GM21576 (cell line): ENCODE measurements around the gene RPL7A.
"Not testable (repeated sequence)": the region's sequence is repeated elsewhere in the genome, so short reads cannot be mapped to it uniquely, and the experiment has no call there.

Experiments used
- ATAC-seq: cut with Tn5 transposase; IDR thresholded peaks from one replicate; pipeline ENCODE4 v1.9.1; 2021; ENCODE audit warnings: mild to moderate bottlenecking, moderate library complexity; ENCODE audit not compliant: unreplicated experiment

The RPL7A gene

DNA sequence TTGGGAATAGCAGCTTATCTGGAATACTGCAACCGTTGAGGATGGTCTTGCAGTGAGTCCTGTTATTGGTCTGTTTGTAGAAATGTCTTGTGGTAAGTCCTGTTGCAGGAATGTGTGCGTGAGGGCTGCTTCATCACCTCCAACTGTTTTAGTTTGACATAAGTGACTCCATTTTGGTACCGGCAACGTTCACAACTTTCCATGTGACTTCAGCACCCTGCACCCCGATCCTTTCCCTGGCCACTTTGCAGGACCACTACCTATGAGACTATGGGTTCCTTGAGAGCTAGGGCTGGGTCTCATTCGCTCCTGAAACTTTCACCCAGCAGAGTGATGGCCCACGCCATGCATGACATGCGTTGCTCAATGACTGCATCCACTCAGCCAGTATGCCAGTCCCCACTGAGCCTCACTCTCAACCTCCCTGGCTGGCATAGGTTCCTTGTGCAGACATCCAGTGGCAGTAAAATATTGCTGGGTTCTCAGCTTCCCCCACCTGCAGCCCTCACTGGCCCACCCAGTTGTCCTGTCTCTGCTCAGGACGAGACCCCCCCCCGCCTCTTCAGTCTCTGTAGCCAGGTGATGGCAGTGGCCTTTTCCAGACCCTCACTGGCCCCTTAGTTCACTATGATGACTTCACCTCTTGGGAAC, 20.1 kb upstream of the RPL7A start:
- ATAC-seq = no peak

DNA sequence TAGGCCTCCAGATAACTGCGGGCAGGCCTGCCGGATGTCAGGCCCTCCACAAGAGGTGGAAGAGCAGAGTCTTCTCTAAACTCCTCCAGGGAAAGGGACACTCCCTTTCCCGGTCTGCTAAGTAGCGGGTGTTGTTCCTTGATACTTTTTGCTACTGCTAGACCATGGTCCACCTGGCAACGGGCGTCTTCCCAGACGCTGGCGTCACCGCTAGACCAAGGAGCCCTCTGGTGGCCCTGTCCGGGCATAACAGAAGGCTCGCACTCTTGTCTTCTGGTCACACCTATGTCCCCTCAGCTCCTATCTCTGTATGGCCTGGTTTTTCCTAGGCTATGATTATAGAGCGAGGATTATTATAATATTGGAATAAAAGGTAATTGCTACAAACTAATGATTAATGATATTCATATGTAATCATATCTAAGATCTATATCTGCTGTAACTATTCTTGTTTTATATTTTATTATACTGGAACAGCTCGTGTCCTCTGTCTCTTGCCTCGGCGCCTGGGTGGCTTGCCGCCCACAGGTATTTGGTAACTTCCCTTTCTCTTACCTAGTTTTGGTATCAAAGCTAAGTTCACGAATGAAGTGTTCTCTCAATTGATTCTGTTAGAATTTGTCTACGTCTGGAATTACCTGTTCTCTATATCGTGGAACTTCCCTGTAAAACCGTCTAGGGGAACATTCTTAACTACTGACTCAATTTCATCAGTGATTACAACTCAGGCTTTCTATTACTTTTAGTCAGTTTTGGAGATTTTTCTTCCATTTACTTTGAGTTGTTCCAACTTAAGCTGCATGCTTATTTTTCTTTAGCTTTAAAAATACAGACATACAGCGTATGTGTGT, 18.5 kb upstream of the RPL7A start:
- ATAC-seq = not testable (repeated sequence)

DNA sequence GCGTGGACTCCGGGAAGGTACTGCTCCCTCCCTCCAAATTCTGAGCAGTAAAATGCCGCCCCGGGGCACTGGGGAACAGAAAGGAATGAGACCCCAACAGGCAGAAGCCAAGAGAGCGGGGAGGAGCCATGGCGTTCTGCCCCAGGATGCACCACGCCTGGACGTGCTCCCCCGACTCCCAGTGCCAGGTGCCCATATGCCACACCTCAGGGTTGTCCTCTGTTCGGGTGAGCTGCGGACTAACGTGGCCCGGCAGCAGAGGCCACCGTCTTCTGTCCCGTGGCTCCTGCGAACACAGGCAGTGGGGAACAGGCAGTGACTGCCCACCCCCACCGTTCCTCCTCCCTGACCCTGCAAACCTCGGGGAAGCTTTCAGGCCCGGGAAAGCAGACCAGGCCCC, 16.8 kb upstream of the RPL7A start:
- ATAC-seq = no peak

DNA sequence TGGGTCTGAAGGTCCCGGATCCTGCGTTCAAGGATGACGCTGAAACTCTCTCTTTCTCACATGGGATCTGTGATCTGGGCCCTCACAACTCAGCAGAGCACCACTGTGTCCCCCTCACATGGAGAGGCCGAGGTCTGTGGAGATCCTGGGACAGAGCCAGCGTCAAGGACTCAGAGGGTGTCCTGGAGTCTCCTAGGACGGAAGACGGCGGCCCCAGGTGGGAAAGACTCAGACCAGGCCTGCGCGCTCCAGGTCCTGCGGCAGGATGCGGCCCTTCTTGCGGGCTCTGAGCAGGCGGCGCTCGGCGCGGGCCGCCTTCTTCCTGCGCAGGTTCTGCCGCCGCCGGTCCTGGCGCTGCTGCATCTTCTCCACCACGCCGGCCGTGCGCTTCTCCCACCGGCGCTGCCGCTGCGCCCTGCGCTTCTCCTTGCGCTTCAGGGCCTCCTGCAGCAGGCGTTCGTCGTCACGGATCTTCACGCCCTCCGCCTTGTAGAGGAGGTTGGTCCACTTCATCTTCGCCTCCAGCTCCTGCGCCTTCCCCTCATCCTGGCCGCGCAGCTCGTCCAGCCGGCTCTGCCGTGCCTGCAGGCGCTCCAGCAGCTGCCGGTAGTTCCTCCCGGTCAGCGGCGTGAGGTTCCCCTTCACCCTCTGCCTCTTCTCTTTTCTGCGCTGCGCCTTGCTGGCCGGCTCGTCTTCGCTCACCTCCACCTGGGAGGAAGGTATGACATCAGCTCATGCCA, 16.2 kb upstream of the RPL7A start:
- ATAC-seq = no peak

DNA sequence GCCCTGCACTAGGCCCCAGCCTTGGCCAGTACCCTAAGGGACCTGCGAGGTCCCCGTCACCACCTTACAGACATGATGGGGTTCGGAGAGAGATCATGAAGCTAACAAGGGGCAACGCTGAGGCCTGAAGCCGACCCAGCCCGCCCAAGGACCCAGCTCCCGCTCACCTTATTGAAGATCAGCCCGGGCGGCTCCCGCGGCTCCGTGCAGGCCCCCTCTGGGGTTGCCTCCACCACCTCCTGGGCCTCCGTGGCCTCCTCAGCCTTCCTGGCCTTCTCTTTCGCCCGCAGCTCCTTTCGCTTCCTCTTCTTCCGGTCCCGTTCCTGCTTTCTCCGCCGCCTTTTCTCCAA, 15.7 kb upstream of the RPL7A start:
- ATAC-seq = no peak

DNA sequence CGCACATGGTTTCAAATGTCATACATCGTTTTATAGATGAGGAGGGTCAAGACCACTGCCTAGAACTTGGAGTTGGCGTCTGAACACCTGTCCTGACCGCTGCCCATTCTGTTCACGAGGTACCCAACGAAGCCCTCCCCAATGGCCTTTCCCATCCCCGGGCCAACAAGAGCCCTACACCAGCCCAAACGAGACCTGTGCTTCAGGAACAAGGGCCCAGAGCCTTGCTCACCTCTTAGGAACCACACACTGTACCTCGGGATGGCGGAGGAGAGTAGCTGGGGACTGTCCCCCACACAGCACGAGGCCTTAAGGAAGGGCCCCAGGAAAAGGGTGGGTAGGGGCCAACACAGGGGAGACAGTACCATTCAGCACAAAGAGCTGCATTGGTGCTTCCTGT, 15.0 kb upstream of the RPL7A start:
- no peak for ATAC-seq

DNA sequence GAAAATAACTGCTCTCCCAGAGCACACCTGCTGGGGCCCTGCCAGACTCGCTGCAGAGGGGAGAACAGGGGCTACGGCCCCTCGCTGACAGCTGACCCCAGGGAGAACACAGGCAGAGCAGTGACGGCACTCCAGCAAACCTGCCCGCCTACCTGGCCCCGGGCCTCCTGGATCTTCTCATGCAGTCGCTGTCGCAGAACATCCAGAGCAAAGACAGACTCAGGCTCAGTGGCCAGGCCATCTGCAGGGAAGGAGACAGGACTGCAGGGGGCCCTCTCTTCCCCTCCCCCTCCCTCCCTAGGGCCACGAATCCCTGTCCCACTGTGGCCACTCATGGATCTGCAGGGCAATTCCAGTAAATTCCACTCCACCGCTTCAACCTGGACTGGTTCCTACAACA, 14.5 kb upstream of the RPL7A start:
- ATAC-seq = no peak

DNA sequence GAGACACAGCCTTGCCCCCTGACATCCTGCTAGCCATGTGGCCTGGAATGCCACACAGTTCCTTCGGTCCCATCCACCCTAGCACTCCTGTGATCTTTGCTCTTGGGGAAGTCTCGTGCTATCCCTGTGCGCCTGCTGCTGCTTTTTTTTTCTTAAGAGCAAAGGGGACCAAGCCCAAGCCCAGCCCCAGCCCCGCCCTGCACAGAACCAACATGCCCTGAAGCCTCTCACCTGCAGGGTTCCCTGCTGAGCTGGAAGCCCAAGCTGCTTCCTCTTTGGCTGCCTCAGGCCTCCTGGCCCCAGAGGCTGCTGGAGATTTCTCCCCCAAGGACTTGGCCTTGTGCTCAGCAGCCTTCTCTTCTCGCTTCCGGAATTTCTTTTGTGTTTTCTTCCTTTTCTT, 13.9 kb upstream of the RPL7A start:
- ATAC-seq = no peak

DNA sequence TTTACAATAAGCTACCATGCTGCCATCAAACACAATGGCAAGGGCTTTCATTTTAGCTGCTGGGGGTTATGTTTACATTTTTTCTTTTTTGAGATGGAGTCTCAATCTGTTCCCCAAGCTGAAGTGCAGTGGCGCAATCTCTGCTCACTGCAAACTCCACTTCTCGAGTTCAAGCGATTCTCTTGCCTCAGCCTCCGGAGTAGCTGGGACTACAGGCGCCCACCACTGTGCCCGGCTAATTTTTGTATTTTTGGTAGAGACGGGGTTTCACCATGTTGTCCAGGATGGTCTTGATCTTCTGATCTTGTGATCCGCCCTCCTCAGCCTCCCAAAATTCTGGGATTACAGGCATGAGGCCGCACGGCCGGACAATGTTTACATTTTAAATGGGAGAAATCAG, 13.1 kb upstream of the RPL7A start:
- not testable (repeated sequence) for ATAC-seq

DNA sequence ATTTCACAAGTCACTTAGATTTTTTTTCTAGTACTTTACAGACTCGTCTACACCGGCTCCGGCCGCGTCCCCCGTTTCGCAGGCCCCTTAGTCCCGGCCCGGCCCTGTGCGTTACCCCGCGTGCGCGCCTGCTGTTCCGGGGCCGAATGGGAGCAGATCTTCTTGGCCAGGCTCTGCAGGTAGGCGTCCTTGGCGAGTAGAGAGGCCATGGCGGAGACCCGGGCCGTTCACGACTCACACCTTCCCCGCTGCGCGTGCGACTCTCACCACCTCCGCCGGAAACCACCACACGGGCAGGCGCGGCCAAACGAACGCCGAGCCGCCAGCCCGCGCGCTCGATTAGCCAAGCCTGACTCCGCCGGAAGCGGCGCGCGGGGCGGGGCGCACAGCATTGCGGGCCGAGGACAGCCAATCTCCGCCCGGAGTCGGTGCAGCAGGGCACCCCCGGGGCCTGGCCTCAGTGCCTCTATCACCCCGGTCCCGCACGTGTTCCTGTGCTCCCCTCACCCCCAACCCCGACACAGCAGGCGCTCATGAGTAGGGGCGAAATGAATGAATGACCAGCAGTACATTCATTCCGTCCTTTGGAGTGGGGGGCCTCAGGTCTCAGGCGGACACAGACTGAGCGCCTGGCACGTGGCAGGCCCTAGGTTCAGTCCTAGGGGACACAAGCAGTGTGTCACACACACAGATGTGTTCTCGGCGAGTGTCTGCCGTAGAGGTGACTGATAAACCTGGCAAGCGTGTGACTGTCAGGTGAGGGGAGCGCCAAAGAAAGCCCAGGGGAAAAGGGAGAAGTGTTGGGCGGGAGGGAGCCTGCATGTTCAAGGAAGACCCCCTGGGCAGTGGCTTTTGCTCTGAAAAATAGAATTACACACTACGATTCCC, 11.8 kb upstream of the RPL7A start, which contains the start of gene SURF6:
Gene SURF6 (minus strand): TSS at position 265 of the 888 bp plus-strand sequence. CDS start 56 bp downstream, at position 209.
- peak; percentile 79 for ATAC-seq

DNA sequence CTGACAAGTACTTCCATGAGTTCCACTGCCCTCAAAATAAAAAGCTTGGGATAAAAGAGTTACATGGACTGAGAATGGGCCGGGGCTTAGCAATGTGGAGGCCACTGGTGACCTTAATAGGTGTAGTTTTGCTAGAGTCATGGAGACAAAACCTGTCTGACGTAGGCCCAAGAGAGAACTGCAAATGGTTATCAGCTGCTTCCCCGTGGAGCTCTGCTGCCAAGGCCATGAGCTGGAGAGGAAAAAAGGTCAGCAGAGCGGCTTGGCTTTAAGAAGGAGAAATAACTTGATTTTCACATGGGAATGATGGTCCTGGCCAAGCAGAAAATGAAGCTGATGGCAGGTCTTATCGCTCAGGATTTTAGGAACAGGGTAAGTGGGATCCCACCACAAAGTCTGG, 8.4 kb upstream of the RPL7A start:
- no peak for ATAC-seq

DNA sequence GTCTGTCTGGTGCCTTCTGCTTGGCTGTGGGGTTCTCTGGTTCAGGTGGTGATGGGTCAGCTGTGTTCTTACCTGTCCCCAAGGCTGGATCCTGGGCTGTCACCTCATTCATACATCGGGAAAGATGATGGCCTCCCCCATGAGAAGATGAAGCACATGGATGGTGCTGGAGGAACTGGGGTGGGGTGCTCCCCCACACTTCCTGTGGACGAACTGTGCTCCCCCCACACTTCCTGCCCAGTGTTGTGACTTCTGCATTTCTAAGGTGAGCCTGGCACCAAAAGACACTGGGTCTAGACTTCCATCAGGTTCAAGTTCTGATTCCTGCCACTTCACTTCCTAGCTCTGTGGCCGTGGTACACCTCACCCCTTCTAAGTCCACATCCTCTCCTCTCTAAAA, 7.8 kb upstream of the RPL7A start:
- no peak for ATAC-seq

DNA sequence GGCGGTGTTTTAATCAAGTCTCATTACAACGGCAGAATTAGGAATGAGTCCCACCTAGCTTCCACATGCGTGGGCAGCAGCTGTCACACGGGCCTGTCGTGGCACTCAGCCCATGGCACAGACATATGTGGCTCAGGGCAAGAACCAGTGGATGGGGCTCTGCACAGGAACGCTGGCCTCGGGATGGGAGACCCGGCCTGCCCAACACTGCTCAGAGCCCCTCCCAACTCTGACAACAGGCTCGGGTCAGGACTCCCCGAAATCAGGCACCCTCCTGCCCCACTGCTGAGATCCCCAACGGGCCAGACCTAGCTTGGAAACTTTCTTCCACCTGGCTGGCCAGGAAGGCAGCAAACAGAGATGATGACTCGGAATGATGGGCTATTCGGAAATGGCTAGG, 7.1 kb upstream of the RPL7A start:
- ATAC-seq = no peak

DNA sequence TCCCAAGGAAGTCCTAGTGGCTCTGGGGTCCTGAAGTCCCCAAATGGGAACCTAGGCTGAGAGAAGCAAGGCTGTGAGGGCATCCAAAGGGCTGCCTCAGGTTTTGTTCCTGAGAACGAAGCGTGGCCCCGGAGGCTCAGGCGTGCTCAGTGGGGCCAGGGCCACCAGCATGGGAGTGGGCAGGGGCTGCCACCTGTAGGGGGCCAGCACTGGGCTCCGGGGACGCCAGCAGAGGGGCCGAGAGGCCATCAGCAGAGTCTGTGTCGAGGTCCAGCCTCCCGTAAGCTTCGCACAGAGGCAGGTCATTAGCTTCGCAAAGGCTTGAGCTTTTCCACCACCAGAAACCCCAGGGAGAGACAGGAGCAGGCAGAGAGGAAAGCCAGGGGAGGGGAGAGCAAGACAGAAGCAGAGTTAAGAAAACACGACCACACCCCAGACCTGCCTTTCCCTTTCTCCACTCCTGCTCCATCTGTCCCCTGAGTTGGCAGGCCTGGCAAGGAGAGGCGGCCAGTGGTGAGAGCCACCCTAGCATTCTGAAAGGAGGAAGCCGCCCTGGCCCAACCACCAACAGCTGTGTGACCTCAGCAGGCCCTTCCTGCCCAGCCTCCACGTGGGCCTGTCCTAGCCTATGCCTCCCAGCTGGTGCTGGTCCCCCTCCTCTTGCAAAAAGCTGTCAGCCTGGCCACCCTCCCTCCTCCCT, 6.5 kb upstream of the RPL7A start:
- no peak for ATAC-seq

DNA sequence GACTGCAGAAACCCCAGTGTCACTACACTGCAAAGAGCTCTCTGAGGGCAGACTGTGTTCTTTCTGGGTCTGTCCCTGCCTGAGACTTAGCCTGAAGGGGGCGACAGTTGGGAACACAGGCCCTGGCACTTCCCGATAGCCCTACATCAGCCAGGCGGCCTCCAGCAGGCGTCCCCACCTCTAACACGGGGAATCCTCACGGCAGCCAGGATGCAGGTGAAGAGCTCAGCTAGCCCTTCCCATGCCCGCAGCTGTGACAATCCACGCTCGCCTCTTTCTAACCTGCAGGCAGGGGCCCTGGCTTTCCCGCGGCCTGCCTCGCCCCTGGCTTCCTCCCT, 6.0 kb upstream of the RPL7A start:
- ATAC-seq = no peak

DNA sequence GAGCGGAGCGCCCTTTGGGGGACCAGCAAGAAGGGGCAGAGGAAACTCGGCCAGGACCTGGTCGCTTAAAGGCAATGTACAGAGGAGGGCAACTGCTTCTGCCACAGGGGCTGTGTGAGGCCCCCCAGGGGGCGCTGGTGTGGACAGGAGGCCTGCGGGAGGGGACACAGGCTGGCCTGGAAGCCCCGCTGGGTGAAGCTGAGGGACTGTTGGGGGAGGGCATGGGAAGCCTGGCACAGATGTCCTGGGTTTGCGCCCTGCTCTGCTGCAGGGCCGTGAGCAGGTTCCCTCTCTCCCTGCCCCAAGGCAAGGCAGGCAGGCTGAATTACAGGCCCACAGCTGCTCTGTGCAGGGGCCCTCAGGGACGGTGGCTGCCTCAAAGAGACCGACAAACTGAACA, 5.4 kb upstream of the RPL7A start:
- ATAC-seq = no peak

DNA sequence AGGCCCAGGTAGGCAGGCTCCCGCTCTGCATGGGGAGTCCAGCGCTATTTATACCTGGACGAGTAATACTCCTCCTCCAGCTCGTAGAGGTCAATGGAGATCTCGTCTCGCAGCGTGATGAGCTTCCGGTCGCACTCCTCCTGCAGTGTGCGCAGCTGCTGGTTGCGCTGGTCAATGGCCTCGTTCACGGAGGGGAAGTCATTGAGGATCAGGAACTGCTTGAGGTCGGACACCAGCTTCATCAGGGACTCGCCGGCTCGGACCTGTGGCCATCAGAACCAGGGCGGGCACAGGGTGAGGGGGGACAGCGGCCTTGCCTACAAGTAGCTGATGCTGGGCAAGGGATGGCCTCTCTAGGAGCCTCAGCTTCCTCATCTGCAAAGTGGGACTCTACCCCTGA, 3.9 kb upstream of the RPL7A start:
- ATAC-seq = no peak

DNA sequence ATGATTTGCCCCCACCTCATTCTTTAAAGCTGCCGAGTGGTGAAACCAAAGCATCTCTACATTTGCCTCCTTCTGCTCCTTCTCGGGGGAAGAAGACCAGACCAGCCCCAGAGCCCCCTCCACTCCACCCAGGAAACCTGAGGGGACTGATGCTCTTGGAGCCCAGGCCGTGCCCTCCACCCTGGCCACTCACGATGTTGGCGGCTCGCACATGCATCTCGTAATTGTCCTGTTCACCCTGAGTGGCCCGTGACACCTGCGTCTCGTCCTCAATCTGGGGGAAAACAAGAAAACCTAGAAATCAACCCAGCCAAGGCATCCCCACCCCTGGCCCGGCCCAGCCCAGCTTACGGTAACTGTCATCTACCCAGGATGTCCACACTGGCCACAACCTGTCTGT, 3.0 kb upstream of the RPL7A start:
- ATAC-seq = no peak

DNA sequence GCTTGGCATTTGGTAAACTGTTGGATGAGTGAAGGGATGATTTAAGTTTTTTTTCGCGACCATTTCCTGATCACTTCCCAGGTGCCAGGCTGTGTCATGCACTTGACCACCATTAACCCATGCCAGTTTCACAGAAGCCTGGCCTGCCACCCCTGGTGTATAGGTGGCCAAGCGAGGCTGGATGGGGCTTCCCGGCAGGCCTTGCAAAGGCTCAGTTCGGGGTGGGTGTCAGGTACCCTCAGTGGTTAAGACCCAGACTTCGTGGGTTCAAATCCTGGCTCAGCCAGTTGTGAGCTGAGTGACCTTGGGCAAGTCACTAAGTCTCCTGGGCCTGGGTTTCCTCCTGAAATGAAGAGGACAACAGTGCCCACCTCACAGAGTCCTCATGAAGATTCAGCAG, 2.4 kb upstream of the RPL7A start:
- ATAC-seq = no peak

DNA sequence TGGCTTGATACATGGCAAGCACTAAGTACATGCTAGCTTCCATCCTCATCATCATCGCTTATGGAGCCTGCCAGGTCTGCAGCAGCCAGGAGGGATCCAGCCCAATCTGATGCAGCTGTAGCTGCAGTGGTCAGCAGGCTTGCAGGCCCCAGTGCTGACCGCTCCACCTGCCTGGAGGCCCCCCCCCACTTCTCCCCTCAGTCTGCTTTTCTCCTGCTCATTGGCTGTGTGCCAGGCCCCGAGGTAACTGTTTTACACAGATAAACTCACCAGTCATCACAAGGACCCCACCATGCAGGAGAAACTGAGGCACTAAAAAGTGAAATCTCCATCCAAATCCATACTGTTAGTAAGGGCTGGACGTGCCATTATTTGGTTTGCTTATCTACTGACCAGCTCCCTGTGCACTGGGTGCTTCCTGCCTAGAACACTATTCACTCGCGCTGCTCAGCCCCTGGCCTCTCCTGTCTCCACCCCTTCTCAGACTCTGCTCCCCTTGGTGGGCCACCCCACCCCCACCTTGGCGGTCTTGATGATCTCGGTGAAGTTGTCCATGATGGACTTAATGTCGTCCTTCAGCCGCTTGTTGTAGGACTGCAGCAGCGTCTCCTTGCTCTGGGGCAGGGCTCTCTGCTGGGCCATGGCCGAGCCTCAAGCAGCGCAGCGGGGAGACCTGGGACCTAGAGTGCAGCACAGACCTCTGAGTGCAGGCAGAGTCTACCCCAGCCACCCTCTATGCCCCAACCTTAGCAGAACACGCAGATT, 1.8 kb upstream of the RPL7A start:
- no peak for ATAC-seq
